Esophagus squamous epithelium (tissue), 5 donors: Measurements from ENCODE around the gene MMP25. TPM values are rescaled to one million over a fixed set of nuclear protein-coding genes. Genes with fewer than 3 reads are reported as not detected.
A peak's percentile ranks its signal among the peaks of the same experiment; 100 is the strongest.
"Not testable (repeated sequence)": the region's sequence is repeated elsewhere in the genome, so short reads cannot be mapped to it uniquely, and the experiment has no call there.

ENCODE experiments used
- DNase-seq: peaks from one replicate; lab custom pipeline; 2025; lab: John Stamatoyannopoulos, UW
- H3K27ac ChIP-seq, 4 donors: fragments of 200-600 bp; sonication (generic); one replicate each; pipeline ENCODE4 v1.5.1; 2016 to 2019; ENCODE audit warnings: mild to moderate bottlenecking in 1 of 4
- H3K27me3 ChIP-seq, 4 donors: fragments of 200-600 bp; sonication (generic); 1 replicate in 3 of 4; 2 replicates in 1 of 4; pipeline versions ENCODE4 v1.5.1 to v1.6.0; 2017 to 2021; ENCODE audit warnings: antibody characterized with exemption in 1 of 4
- H3K36me3 ChIP-seq, 3 donors: fragments of 200-600 bp; sonication (generic); one replicate each; pipeline ENCODE4 v1.5.1; 2016 to 2019
- H3K4me1 ChIP-seq, 3 donors: fragments of 200-600 bp; sonication (generic); one replicate each; pipeline ENCODE4 v1.5.1; 2017 to 2019
- H3K4me3 ChIP-seq, 4 donors: fragments of 200-600 bp; sonication (generic); 1 replicate in 3 of 4; 2 replicates in 1 of 4; pipeline ENCODE4 v1.5.1; 2016 to 2019; ENCODE audit warnings: mild to moderate bottlenecking in 2 of 4, moderate library complexity in 1 of 4
- H3K9me3 ChIP-seq, 3 donors: fragments of 200-600 bp; sonication (generic); one replicate each; pipeline ENCODE4 v1.5.1; 2016 to 2019
- CTCF ChIP-seq, 6 experiments: fragments of 450-650 bp in 4 of 6; fragments of 200-600 bp in 2 of 6; sonication (generic) in 2 of 6; IDR thresholded peaks; one replicate each; pipeline ENCODE4 v1.5.1; 2016 to 2019; ENCODE audit warnings: antibody characterized with exemption in 6 of 6, mild to moderate bottlenecking in 4 of 6, moderate library complexity in 4 of 6
- POLR2A ChIP-seq, 4 donors: fragments of 450-650 bp; IDR thresholded peaks; one replicate each; pipeline ENCODE4 v1.6.1; 2017; ENCODE audit warnings: antibody characterized with exemption in 4 of 4, mild to moderate bottlenecking in 4 of 4, moderate library complexity in 3 of 4
- WGBS, 2 donors: methylation state at CpG; one replicate each; pipeline ENCODE4 v1.1.5; 2018; 5-methylcytosine and 5-hydroxymethylcytosine counted together
- intact Hi-C: fragments of 100-400 bp; cut with DNase I; formaldehyde crosslinking; loops from one replicate; pipeline ENCODE4 v1.15.0; 2022
- total RNA-seq, 4 donors: library from RNA; depleted of rRNA; stranded (reverse); fragments of >200 nt; gene quantifications; one replicate each; pipeline ENCODE4 v1.1.0, GENCODE V29; 2016
- donor health status: DM: yes; HTN: yes; CAD: no.

Gene MMP25
- total RNA-seq, 4 donors from 2014 or later, result 0.19 to 1.4 (median 0.61) TPM

DNA sequence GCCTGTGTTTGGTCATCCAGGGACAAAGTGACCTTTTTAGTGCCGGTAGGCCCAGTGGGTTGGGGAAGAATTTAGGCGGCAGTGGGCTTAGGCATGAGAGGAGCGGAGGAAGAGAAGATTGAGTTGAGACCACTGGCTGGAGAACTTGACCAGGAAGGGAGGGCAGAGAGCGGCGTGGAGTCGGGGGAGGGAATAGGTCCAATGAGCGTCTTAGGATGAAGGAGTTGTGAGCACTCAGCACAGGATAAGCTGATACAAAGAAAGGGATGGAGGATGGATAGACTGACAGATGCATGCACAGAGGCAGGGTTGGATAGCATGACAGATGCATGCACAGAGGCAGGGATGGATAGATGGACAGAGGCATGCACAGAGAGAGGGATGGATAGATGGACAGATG is 27.1 kb downstream of the MMP25 start:
- peaks cover 0 to 20% (median 0%) of the 10 kb centered on the region in 3 donors for H3K4me1 ChIP-seq
- no peak overlapping the region for H3K27ac ChIP-seq
- TF ChIP-seq CTCF (IDR thresholded peaks at IDR 0.05), result no peak
- TF ChIP-seq POLR2A (IDR thresholded peaks at IDR 0.05), result no peak
- intact Hi-C loops, result no loop called here
- whole genome bisulfite sequencing, 2 donors, result 85 to 91% methylated on average over 7 of the region's 7 CpGs
- peaks cover 0 to 5% (median 0%) of the 10 kb centered on the region in 4 donors for H3K27me3 ChIP-seq
- DNase-seq, result no peak
- H3K4me3 ChIP-seq, result no peak overlapping the region
- H3K36me3 ChIP-seq, result no peaks in the 10 kb centered on the region
- H3K9me3 ChIP-seq, result no peaks in the 10 kb centered on the region

- Histone ChIP-seq H3K27me3 (peaks cover 0 to 12% (median 0%) of the 10 kb centered on the region in 4 donors), H3K9me3 (no peaks in the 10 kb centered on the region), H3K27ac (peak overlapping the region; percentile 38 to 55 (median 47)), H3K36me3 (no peaks in the 10 kb centered on the region), H3K4me1 (peaks cover 0 to 18% (median 0%) of the 10 kb centered on the region in 3 donors), H3K4me3 (no peak overlapping the region)
- TF ChIP-seq POLR2A (IDR thresholded peaks at IDR 0.05), result no peak
- no peak for TF ChIP-seq CTCF (IDR thresholded peaks at IDR 0.05)
- WGBS, 2 donors, result 53 to 57% methylated on average over 9 of the region's 9 CpGs
- DNase-seq, result no peak
- intact Hi-C loops, result no loop called here
Observed at GRCh38 chr16:3074860-3075522, 28.6 kb downstream of the MMP25 start.

- Histone ChIP-seq H3K27me3 (peaks cover 0 to 12% (median 0%) of the 10 kb centered on the region in 4 donors), H3K4me3 (no peak overlapping the region), H3K9me3 (no peaks in the 10 kb centered on the region), H3K36me3 (no peaks in the 10 kb centered on the region), H3K27ac (peak overlapping the region; percentile 38 to 55 (median 47)), H3K4me1 (peaks cover 0 to 18% (median 0%) of the 10 kb centered on the region in 3 donors)
- intact Hi-C loops, result no loop called here
- 67% methylated on average over 1 to 2 of the region's 10 CpGs for WGBS, 2 donors
- no peak for DNase-seq
- TF ChIP-seq POLR2A (IDR thresholded peaks at IDR 0.05), result no peak
- no peak for TF ChIP-seq CTCF (IDR thresholded peaks at IDR 0.05)
Observed at GRCh38 chr16:3075523-3075915, 29.2 kb downstream of the MMP25 start.

GRCh38 chr16:3075946-3076345 is 29.6 kb downstream of the MMP25 start:
- DNase-seq, H3K4me3 ChIP-seq, H3K36me3 ChIP-seq, H3K9me3 ChIP-seq, intact Hi-C loops: not testable (repeated sequence)
- Histone ChIP-seq H3K4me1 (peaks cover 0 to 18% (median 0%) of the 10 kb centered on the region in 3 donors), H3K27ac (peak overlapping the region; percentile 38 to 69 (median 47)), H3K27me3 (peaks cover 0 to 17% (median 0%) of the 10 kb centered on the region in 4 donors)
- WGBS, 2 donors, result 73 to 88% methylated on average over 6 of the region's 6 CpGs

DNA sequence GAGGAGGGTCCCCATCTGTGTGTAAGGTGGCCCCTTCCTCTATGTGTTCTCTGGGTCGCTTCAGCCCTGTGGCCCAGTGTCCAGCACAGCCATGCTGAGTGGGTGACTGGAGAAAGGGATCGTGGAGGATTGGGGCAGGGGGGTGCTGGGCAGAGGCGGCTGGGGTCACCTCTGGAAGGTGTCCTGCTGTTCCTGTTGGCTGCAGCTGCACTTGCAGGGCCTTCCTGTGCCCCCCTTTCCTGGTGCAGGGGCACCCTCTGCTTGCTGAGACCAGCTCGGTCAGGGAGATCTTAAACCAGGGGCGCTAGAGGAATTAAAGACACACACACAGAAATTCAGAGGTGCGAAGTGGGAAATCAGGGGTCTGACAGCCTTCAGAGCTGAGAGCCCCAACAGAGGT is 30.2 kb downstream of the MMP25 start:
- Histone ChIP-seq H3K9me3 (no peaks in the 10 kb centered on the region), H3K27ac (peak overlapping the region in 3 of 4 donors; percentile 38 to 69 (median 54)), H3K4me3 (no peak overlapping the region), H3K36me3 (no peaks in the 10 kb centered on the region), H3K4me1 (peaks cover 0 to 15% (median 0%) of the 10 kb centered on the region in 3 donors), H3K27me3 (peaks cover 0 to 20% (median 0%) of the 10 kb centered on the region in 4 donors)
- intact Hi-C loops, result no loop called here
- no peak for DNase-seq
- TF ChIP-seq CTCF (IDR thresholded peaks at IDR 0.05), result no peak
- TF ChIP-seq POLR2A (IDR thresholded peaks at IDR 0.05), result no peak
- WGBS, 2 donors, result 90 to 100% methylated on average over 1 to 4 of the region's 6 CpGs
